Suppressor macrophage treated with lipopolysaccharide for 1 hour (primary cell): ENCODE data around the gene IFT20.
"Not testable (repeated sequence)": the region's sequence is repeated elsewhere in the genome, so short reads cannot be mapped to it uniquely, and the experiment has no call there.

Experiments
- DNase-seq, 3 donors: peaks; one replicate each; pipeline ENCODE4 v3.0.0-alpha.2; 2020 to 2022

IFT20 gene

GRCh38 chr17:28363776-28364650 is 28.7 kb upstream of the IFT20 start:
- DNase-seq = no peak

GRCh38 chr17:28363186-28363585 is 27.9 kb upstream of the IFT20 start:
- no peak for DNase-seq

GRCh38 chr17:28357901-28358197 is 22.6 kb upstream of the IFT20 start:
- no peak for DNase-seq

GRCh38 chr17:28357061-28357900 is 22.0 kb upstream of the IFT20 start, which contains the start of gene POLDIP2:
Gene POLDIP2, minus strand, starts transcription at chr17:28357527. Its CDS starts 79 bp downstream, at chr17:28357448.
- peak; percentile 97 to 99 (median 98) for DNase-seq

- no peak for DNase-seq
Measured at GRCh38 chr17:28350271-28350670, 15.0 kb upstream of the IFT20 start.

- no peak for DNase-seq
Measured at GRCh38 chr17:28348979-28349378, 13.7 kb upstream of the IFT20 start.

- DNase-seq = no peak
Measured at GRCh38 chr17:28347261-28347891, 12.1 kb upstream of the IFT20 start.

GRCh38 chr17:28346746-28347246 is 11.5 kb upstream of the IFT20 start:
- DNase-seq = no peak

- no peak for DNase-seq
Measured at GRCh38 chr17:28346199-28346580, 10.9 kb upstream of the IFT20 start.

GRCh38 chr17:28345419-28346198 is 10.3 kb upstream of the IFT20 start:
- DNase-seq = no peak

- no peak for DNase-seq
Measured at GRCh38 chr17:28344435-28344901, 9.2 kb upstream of the IFT20 start.

GRCh38 chr17:28344011-28344410 is 8.7 kb upstream of the IFT20 start:
- no peak for DNase-seq

- DNase-seq = no peak
Measured at GRCh38 chr17:28343491-28343932, 8.2 kb upstream of the IFT20 start.

- no peak for DNase-seq
Measured at GRCh38 chr17:28342313-28342712, 7.0 kb upstream of the IFT20 start.

GRCh38 chr17:28341516-28341915 is 6.2 kb upstream of the IFT20 start:
- no peak for DNase-seq

- no peak for DNase-seq
Measured at GRCh38 chr17:28340374-28340773, 5.1 kb upstream of the IFT20 start.

- no peak for DNase-seq
Measured at GRCh38 chr17:28339431-28339830, 4.2 kb upstream of the IFT20 start.

- DNase-seq = not testable (repeated sequence)
Measured at GRCh38 chr17:28338769-28339212, 3.5 kb upstream of the IFT20 start.

GRCh38 chr17:28338056-28338768 is 2.9 kb upstream of the IFT20 start:
- no peak for DNase-seq

- peak; percentile 67 to 81 (median 73) for DNase-seq
Measured at GRCh38 chr17:28335959-28336871, 943 bp upstream of the IFT20 start.
